A673 (cell line): ENCODE measurements around the gene NDRG4.

Experiments
- EZH2 ChIP-seq: fragments of 200-600 bp; sonication (generic); IDR thresholded peaks from 2 replicates; pipeline ENCODE4 v1.6.1; 2017; ENCODE audit warnings: borderline replicate concordance, low read depth, mild to moderate bottlenecking, mixed read lengths, antibody characterized with exemption, low read length; ENCODE audit not compliant: poor library complexity, severe bottlenecking
- TF ChIP-seq, protein P1 (sequence below): fragments of 300-800, 200-600 bp; sonication (generic); conservative IDR thresholded peaks from 2 replicates; pipeline ENCODE4 v1.5.1; 2017; ENCODE audit warnings: low read depth, mild to moderate bottlenecking, antibody characterized with exemption, low read length, moderate library complexity, mixed read lengths

DNA sequence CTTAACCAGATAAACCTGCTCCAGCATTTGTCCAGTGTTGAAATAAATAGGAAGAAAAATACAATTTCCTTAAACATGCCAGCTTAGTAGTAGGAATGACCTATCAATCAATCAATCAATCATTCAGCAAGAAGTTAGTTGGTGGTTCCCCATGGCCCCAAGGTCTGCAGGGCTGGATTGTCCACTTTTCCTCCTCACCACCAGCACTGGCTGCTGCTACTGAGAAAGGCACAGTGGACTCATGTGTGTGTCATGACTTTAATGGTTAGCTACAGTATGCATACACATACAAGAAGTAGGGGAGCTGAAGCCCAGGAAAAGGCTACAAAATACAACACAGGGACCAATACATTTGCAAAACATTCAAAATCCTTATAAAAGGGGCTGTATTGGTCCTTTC, 19.8 kb downstream of the NDRG4 start:
- TF ChIP-seq, protein P1, sequence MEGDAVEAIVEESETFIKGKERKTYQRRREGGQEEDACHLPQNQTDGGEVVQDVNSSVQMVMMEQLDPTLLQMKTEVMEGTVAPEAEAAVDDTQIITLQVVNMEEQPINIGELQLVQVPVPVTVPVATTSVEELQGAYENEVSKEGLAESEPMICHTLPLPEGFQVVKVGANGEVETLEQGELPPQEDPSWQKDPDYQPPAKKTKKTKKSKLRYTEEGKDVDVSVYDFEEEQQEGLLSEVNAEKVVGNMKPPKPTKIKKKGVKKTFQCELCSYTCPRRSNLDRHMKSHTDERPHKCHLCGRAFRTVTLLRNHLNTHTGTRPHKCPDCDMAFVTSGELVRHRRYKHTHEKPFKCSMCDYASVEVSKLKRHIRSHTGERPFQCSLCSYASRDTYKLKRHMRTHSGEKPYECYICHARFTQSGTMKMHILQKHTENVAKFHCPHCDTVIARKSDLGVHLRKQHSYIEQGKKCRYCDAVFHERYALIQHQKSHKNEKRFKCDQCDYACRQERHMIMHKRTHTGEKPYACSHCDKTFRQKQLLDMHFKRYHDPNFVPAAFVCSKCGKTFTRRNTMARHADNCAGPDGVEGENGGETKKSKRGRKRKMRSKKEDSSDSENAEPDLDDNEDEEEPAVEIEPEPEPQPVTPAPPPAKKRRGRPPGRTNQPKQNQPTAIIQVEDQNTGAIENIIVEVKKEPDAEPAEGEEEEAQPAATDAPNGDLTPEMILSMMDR, result no peak
- TF ChIP-seq EZH2, result no peak
